Activated CD8-positive, alpha-beta memory T cell treated with anti-CD3 and anti-CD28 coated beads for 36 hours (primary cell): ENCODE results near the gene RNF126. TPM values are rescaled to one million over a fixed set of nuclear protein-coding genes. Genes with fewer than 3 reads are reported as not detected.
"Not testable (repeated sequence)": the region's sequence is repeated elsewhere in the genome, so short reads cannot be mapped to it uniquely, and the experiment has no call there.

Experiments
- CTCF ChIA-PET: fragments of 350-600 bp; sonication (Branson Sonifier 250); formaldehyde crosslinking; loops from one replicate; lab custom pipeline; 2021; ENCODE audit warnings: antibody characterized with exemption; lab: Charles Lee
- POLR2A ChIA-PET: fragments of 350-600 bp; sonication (Branson Sonifier 250); formaldehyde crosslinking; loops from one replicate; lab custom pipeline; 2021; ENCODE audit warnings: antibody characterized with exemption; lab: Charles Lee
- total RNA-seq, 2 experiments: library from RNA; stranded (reverse); gene quantifications; one replicate each; pipeline ENCODE4 v1.2.3, GENCODE V29; 2021

Gene RNF126
- total RNA-seq, 2 experiments from 2014 or later: 104 to 110 TPM

DNA sequence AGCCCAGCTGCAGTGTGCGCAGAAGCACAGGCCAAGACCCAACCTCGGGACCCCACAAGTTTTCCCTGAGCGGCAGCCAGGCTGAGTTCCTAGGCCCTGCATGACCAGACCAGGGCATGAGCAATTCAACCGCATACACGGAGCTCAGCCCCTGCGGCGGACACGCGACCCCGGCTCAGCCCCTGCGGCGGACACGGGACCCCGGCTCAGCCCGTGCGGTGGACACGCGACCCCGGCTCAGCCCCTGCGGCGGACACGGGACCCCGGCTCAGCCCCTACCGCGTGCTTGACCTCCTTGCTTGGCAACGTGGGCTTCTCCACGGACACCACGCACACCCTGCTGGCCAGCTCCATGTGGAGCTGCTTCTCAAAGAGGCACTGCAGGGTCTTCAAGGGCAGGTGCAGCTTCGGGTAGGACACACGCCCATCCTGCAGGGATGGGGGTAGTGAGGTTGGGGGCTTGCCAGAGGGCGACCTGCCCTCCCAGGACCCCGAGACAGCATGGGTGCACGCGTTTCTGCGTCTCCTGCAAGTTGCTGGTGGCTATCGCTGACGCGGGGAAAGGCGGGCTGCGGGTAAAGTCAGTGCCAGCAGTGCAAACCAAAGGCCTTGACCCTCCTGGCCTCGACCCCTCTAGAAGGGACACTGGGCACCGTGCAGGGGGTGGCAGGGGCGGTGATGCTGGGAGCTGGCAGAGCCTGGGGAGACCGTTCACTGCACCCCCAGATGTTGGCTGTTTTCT, 39.7 kb downstream of the RNF126 start:
- CTCF ChIA-PET: interaction anchor here (1.1 kb wide), 1 partner anchor 19 kb away, joined by 3 read pairs; no protein-coding TSS in a partner anchor

DNA sequence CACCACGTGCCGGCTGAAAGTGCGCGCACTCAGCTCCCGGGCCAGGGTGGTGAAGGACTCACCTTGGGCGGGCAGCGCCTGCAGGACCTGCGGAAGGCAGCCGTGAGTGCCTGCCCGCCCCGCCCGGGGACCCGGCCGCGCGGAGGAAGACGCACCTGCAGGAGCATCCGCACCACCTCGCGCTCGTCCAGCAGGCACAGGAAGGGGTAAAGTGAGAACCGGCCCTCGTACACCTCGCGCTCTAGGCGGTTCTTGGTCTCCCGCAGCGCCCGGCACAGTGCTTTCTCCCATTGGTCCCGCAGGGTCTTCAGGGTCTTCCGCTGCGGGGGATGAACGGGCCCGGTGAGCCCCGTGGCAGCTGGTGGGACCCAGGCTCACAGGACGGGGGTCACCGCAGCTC, 40.3 kb downstream of the RNF126 start:
- ChIA-PET POLR2A (no interaction called here), CTCF (interaction anchor here (1.1 kb wide), 1 partner anchor 19 kb away, joined by 3 read pairs; no protein-coding TSS in a partner anchor)

More for the DNA sequence above, 39.7 kb downstream of the RNF126 start:
- POLR2A ChIA-PET: interaction anchor here (1.1 kb wide), 1 partner anchor 19 kb away, joined by 3 read pairs; no protein-coding TSS in a partner anchor

DNA sequence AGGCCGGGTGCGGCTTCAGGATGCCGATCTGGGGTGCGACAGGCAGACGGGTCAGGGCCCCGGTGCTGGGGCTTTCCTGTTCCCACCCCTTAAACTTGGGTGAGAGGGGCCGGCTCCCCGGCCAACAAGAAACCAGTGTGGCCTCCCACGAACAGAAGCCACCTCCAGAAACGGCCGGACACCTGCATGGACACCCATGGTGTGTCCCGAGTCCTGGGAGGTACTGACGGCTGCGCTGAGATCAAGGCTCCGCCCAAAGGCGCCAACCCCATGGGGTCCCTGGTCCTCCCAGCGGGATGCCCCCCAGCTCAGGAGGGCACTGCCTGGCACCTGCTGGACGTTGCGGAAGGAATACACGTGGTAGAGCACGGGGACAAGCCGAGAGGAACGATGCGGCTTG, 41.2 kb downstream of the RNF126 start:
- ChIA-PET CTCF (interaction anchor here (1.1 kb wide), 1 partner anchor 18 kb away, joined by 3 read pairs; no protein-coding TSS in a partner anchor), POLR2A (no interaction called here)

DNA sequence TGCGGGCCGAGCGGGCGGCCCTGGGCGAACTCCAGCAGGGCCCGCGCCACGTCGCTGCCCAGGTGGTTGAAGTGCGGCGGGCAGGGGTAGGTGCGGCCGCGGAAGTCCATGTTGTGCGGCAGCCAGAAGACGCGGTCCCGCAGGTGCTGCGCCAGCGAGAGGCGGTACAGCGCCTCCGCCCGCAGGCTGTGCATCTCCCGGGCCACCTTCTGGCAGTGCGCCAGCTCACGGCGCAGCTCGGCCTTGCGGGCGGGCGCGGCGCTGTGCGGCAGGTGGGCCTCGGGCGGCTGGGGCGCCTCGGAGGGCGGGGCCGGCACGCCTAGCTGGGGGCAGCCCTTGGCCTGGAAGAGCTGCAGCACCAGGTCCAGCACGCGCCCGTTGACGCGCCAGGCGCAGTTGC, 41.8 kb downstream of the RNF126 start:
- POLR2A ChIA-PET: not testable (repeated sequence)
- CTCF ChIA-PET: interaction anchor here (0.9 kb wide), 1 partner anchor 37 kb away, joined by 3 read pairs; no protein-coding TSS in a partner anchor

DNA sequence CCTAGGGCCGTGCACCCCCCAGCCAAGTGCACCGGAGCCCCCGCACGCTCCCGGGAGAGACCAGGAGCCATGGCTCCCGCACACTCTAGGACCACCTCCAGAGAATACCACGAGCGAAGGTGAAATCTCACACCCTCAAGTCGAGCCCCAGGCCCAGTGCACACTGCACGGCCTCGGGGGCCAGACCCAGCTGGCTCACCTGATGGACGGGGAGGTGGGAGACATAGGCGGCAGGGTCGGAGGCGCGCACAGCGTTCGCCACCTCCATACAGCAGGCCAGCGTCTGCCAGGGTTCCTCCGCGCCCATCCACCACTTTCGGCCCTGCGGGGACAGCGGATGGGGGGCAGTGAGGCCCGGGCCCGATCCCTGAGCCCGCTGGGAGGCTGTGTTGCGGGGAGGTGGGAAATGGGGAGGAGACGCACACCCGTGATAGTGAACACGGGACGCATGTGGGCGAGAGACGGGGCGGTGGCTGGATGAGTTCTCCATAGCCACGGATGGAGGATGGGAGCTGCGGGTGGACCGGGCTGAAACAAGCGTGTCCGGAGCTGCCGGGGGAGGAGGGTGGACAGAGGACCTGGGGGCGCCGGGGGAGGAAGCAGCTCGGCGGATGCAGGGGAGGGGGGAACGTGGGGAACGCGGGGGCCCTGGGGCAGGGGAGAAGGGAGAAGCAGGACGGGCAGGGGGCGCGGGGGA, 42.7 kb downstream of the RNF126 start:
- CTCF ChIA-PET: interaction anchor here (0.9 kb wide), 1 partner anchor 36 kb away, joined by 3 read pairs; no protein-coding TSS in a partner anchor
- POLR2A ChIA-PET: no interaction called here

- POLR2A ChIA-PET: no interaction called here
- CTCF ChIA-PET: no interaction called here
These were observed 43.6 kb downstream of the RNF126 start for GRCh38 chr19:619286-620002.

DNA sequence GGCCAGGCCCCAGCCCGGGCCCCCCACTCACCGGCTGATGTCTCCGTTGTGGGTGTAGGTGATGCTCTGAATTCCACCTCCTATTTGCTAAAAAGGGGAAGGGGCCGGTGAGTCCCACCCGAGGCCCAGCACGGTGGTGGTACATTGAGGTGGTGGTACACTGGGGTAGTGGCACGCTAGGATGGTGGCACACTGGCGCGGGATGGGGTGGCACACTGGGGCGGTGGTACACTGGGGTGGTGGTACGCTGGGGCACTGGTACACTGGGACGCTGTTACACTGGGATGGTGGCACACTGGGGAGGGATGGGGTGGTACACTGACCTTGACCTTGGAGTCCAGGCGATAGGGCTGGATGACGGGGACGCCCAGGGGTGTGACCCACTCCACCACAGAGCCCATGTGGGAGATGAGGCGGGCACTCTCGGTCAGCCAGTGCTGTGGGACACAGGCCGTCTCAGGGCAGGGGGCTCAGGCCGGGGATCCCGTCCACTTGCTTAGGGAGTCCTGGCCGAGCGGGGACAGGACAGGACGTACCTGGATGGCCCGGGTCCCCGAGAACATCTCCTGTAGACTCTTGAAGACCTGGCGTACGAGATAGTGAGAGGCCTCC, 44.2 kb downstream of the RNF126 start:
- POLR2A ChIA-PET: no interaction called here
- CTCF ChIA-PET: no interaction called here

GRCh38 chr19:618247-618619, 44.8 kb downstream of the RNF126 start:
- ChIA-PET CTCF (interaction anchor here (1.8 kb wide), 1 partner anchor 12 kb away, joined by 5 read pairs; no protein-coding TSS in a partner anchor), POLR2A (no interaction called here)

DNA sequence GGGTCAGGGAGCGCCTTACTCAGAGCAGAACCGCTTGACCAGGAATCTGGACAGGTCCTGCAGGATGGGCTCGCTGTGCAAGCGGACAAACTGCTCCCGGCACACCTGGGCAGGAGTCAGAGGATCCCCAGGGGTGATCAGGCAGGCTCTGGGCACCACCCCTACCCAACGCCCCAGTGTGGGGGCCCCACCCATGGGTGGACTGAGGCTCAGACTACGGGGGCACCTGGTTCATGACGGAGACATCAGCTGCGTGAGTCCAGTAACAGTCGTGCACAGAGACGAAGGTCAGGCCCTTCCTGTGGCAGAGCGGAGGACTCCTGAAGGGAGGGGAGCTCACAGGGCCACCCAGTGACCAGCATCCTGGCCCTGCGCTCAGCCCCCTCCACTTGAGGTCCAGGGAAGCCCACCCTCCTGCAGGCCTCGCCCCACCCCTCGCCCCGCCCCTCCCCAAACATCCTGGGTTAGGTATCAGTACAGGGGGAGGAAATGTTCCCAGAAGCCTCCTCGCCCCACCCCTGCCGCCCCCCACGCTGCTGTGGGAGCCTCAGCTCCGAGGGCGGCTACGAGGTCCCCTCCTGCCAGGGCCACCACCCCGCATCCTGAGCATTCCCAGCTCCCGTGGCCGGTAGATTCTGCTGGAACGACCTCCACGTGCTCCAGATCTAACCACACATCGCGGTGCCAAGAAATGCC, 45.3 kb downstream of the RNF126 start:
- ChIA-PET CTCF (interaction anchor here (1.8 kb wide), 1 partner anchor 11 kb away, joined by 5 read pairs; no protein-coding TSS in a partner anchor), POLR2A (no interaction called here)

DNA sequence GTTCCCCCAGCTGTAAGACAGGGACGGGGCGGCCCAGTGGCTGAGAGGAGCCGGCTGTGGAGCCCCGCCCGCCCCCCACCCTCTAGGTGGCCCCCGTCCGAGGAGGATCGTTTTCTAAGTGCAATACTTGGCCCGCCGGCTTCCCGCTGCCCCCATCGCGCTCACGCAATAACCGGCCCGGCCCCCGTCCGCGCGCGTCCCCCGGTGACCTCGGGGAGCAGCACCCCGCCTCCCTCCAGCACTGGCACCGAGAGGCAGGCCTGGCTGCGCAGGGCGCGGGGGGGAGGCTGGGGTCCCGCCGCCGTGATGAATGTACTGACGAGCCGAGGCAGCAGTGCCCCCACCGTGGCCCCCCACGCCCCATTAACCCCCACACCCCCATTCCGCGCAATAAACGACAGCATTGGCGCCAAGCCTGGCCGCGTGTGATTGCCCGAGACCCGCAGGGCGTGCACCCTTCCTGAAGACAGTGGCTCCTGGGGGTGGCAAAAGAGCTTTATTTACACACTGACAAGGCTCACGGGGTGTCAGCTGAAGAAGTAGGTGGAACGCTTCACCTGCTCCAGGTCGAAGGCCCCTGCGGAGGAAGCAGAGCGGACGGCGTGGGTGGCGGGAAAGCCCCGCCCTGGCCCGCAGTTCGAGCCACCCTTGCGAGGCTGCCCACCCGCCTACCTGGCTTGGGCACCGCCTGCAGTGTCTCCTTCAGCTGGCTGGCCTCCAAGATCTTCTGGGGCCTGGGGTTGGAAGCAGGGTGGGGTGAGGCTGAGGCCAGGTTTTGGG, 46.1 kb downstream of the RNF126 start:
- ChIA-PET CTCF (interaction anchor here (1.8 kb wide), 1 partner anchor 11 kb away, joined by 5 read pairs; no protein-coding TSS in a partner anchor), POLR2A (no interaction called here)

GRCh38 chr19:616062-616700, 46.8 kb downstream of the RNF126 start:
- ChIA-PET CTCF (no interaction called here), POLR2A (no interaction called here)

- ChIA-PET POLR2A (no interaction called here), CTCF (no interaction called here)
These were observed 47.4 kb downstream of the RNF126 start for GRCh38 chr19:615619-616018.

- ChIA-PET CTCF (interaction anchor here (1.3 kb wide), 1 partner anchor 16 kb away, joined by 3 read pairs; no protein-coding TSS in a partner anchor), POLR2A (no interaction called here)
These were observed 49.1 kb downstream of the RNF126 start for GRCh38 chr19:613732-614567.

DNA sequence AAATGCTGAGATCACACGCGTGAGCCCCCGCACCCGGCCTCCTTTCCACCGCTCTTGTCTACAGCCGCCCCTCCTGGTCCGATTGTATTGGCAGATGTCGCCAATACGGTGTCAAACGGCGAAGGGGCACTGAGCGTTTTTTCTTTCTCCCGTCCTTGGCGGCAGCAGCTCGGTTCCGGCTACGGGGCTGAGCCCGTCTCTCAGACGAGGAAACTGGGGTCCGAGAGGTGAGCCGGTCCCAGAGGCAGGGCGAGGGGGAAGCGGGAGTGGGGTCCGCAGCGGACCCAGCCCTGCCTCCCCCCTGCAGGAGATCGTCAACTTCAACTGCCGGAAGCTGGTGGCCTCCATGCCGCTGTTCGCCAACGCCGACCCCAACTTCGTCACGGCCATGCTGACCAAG, 50.1 kb downstream of the RNF126 start:
- ChIA-PET POLR2A (no interaction called here), CTCF (interaction anchor here (0.6 to 2.6 kb wide), 4 partner anchors 17 to 102 kb away, joined by 3 to 10 read pairs (median 3); no protein-coding TSS in a partner anchor)

DNA sequence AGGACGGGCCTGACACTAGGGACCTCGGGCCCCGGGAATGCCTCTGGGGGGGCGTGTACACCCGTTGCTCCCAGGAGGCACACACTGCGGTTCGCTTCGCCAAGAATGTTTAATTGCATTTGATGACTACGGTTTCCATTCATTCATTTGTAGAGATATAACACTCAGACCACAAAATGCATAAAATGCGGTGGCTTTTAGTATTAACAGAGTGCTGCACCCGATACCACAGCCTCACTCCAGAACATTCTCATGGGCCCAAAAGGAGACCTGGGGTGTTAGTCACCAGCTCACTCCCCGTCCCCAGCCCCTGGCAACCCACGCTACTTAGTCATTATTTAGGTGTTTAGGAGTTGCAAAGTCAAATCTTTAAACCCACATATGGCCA, 51.5 kb downstream of the RNF126 start:
- ChIA-PET POLR2A (interaction anchor here (0.7 to 1.6 kb wide), 3 partner anchors 22 to 80 kb away, joined by 4 to 7 read pairs (median 5); partner anchors contain the start of genes CDC34 and POLRMT), CTCF (interaction anchor here (0.6 to 2.6 kb wide), 5 partner anchors 26 to 101 kb away, joined by 3 to 10 read pairs (median 4); no protein-coding TSS in a partner anchor)
